ENCODE results near the gene TOR2A.

- TF ChIP-seq, protein P1, sequence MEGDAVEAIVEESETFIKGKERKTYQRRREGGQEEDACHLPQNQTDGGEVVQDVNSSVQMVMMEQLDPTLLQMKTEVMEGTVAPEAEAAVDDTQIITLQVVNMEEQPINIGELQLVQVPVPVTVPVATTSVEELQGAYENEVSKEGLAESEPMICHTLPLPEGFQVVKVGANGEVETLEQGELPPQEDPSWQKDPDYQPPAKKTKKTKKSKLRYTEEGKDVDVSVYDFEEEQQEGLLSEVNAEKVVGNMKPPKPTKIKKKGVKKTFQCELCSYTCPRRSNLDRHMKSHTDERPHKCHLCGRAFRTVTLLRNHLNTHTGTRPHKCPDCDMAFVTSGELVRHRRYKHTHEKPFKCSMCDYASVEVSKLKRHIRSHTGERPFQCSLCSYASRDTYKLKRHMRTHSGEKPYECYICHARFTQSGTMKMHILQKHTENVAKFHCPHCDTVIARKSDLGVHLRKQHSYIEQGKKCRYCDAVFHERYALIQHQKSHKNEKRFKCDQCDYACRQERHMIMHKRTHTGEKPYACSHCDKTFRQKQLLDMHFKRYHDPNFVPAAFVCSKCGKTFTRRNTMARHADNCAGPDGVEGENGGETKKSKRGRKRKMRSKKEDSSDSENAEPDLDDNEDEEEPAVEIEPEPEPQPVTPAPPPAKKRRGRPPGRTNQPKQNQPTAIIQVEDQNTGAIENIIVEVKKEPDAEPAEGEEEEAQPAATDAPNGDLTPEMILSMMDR (IDR thresholded peaks at IDR 0.05) = no peak
- no peak for TF ChIP-seq ZFX (IDR thresholded peaks at IDR 0.05; ENCODE audit: borderline replicate concordance)
These were observed 32.3 kb upstream of the TOR2A start for GRCh38 chr9:127767410-127767809.

Data from 22Rv1 (cell line).